C1 segment of cervical spinal cord (tissue), 14 donors: ENCODE data around the gene CCDC127.

Experiments
- DNase-seq, 14 donors: peaks; one replicate each; lab custom pipeline; 2025; lab: John Stamatoyannopoulos, UW

The CCDC127 gene

GRCh38 chr5:189976-190365, 28.0 kb downstream of the CCDC127 start:
- DNase-seq = no peak

GRCh38 chr5:189486-189885, 28.5 kb downstream of the CCDC127 start:
- DNase-seq = no peak

- DNase-seq = peak in 12 of 14 donors; percentile 10 to 84 (median 54)
These were observed 29.2 kb downstream of the CCDC127 start for GRCh38 chr5:188488-189481.

- no peak for DNase-seq
These were observed 30.1 kb downstream of the CCDC127 start for GRCh38 chr5:187617-188451.

- DNase-seq = no peak
These were observed 30.9 kb downstream of the CCDC127 start for GRCh38 chr5:187042-187431.

- no peak for DNase-seq
These were observed 31.6 kb downstream of the CCDC127 start for GRCh38 chr5:186091-187041.

GRCh38 chr5:185095-186070, 32.6 kb downstream of the CCDC127 start:
- no peak for DNase-seq

GRCh38 chr5:184471-184870, 33.5 kb downstream of the CCDC127 start:
- DNase-seq = no peak

GRCh38 chr5:182126-182525, 35.8 kb downstream of the CCDC127 start:
- DNase-seq = no peak

GRCh38 chr5:181566-181965, 36.4 kb downstream of the CCDC127 start:
- DNase-seq = no peak

- no peak for DNase-seq
These were observed 36.8 kb downstream of the CCDC127 start for GRCh38 chr5:181160-181559.

GRCh38 chr5:180286-180918, 37.6 kb downstream of the CCDC127 start:
- DNase-seq = no peak

GRCh38 chr5:179401-179800, 38.6 kb downstream of the CCDC127 start:
- no peak for DNase-seq

- DNase-seq = no peak
These were observed 39.8 kb downstream of the CCDC127 start for GRCh38 chr5:178110-178509.

- DNase-seq = no peak
These were observed 41.6 kb downstream of the CCDC127 start for GRCh38 chr5:176296-176823.

GRCh38 chr5:174876-175465, 43.0 kb downstream of the CCDC127 start:
- DNase-seq = no peak

GRCh38 chr5:174291-174600, 43.7 kb downstream of the CCDC127 start:
- no peak for DNase-seq

- no peak for DNase-seq
These were observed 44.3 kb downstream of the CCDC127 start for GRCh38 chr5:173392-174290.
